ENCODE measurements around the gene LYL1. TPM values are rescaled to one million over a fixed set of nuclear protein-coding genes. Genes with fewer than 3 reads are reported as not detected.

The LYL1 gene
- total and polyA plus RNA-seq, 2 of the 13 experiments (the other 11 are each of a cell fraction or from before 2014, with no cell fraction given): 0.75 to 0.92 TPM

- peak; percentile 47 for TF ChIP-seq GFI1 (CRISPR knock-in tag; IDR thresholded peaks at IDR 0.05; ENCODE audit: borderline replicate concordance)
- TF ChIP-seq ZBTB49 (CRISPR knock-in tag; IDR thresholded peaks at IDR 0.05; ENCODE audit: borderline replicate concordance): no peak
- TF ChIP-seq ZNF816 (CRISPR knock-in tag; IDR thresholded peaks at IDR 0.05; ENCODE audit: borderline replicate concordance): 0 out of 2 replicates have a peak, but pooled peaks have one; percentile 64
- no peak for TF ChIP-seq SNAPC5 (CRISPR knock-in tag; IDR thresholded peaks at IDR 0.05; ENCODE audit: borderline replicate concordance)
- peak; percentile 46; the same call in 1 of the 2 replicates for TF ChIP-seq POGK (CRISPR knock-in tag; conservative IDR thresholded peaks at IDR 0.05)
These were observed 13.9 kb upstream of the LYL1 start, which contains the start of gene TRMT1 (continued) for GRCh38 chr19:13116282-13117175.
